ENCODE measurements around the gene NRDE2.
"Not testable (repeated sequence)": the region's sequence is repeated elsewhere in the genome, so short reads cannot be mapped to it uniquely, and the experiment has no call there.

NRDE2 gene

GRCh38 chr14:90341232-90341631 lies 9.5 kb upstream of the NRDE2 start:
- not testable (repeated sequence) for DNase-seq

GRCh38 chr14:90336985-90337384 lies 5.2 kb upstream of the NRDE2 start:
- DNase-seq: no peak

GRCh38 chr14:90336401-90336800 lies 4.7 kb upstream of the NRDE2 start:
- DNase-seq: no peak

GRCh38 chr14:90332271-90332584 lies 487 bp upstream of the NRDE2 start:
- DNase-seq: no peak

GRCh38 chr14:90330203-90331196 lies 1.2 kb downstream of the NRDE2 start:
- no peak for DNase-seq

- DNase-seq: no peak
Observed at GRCh38 chr14:90321891-90322290, 9.8 kb downstream of the NRDE2 start.

- no peak for DNase-seq
Observed at GRCh38 chr14:90319634-90320541, 11.9 kb downstream of the NRDE2 start.

GRCh38 chr14:90319173-90319572 lies 12.6 kb downstream of the NRDE2 start:
- no peak for DNase-seq

- no peak for DNase-seq
Observed at GRCh38 chr14:90318016-90318415, 13.7 kb downstream of the NRDE2 start.

GRCh38 chr14:90317286-90317685 lies 14.5 kb downstream of the NRDE2 start:
- DNase-seq: no peak

GRCh38 chr14:90308561-90308960 lies 23.2 kb downstream of the NRDE2 start:
- DNase-seq: no peak

GRCh38 chr14:90305176-90305601 lies 26.6 kb downstream of the NRDE2 start:
- DNase-seq: no peak

- DNase-seq: no peak
Observed at GRCh38 chr14:90304502-90304901, 27.2 kb downstream of the NRDE2 start.

GRCh38 chr14:90303473-90303872 lies 28.3 kb downstream of the NRDE2 start:
- no peak for DNase-seq

- DNase-seq: no peak
Observed at GRCh38 chr14:90302529-90303303, 29.0 kb downstream of the NRDE2 start.

GRCh38 chr14:90301668-90302090 lies 30.1 kb downstream of the NRDE2 start:
- DNase-seq: peak in 1 of 2 experiments; percentile 61

- DNase-seq: no peak
Observed at GRCh38 chr14:90301122-90301521, 30.6 kb downstream of the NRDE2 start.

GRCh38 chr14:90300611-90301047 lies 31.1 kb downstream of the NRDE2 start:
- peak in 1 of 2 experiments; percentile 19 for DNase-seq

GRCh38 chr14:90299408-90299807 lies 32.3 kb downstream of the NRDE2 start:
- DNase-seq: no peak

- DNase-seq: no peak
Observed at GRCh38 chr14:90297876-90298629, 33.7 kb downstream of the NRDE2 start.

GRCh38 chr14:90296641-90297040 lies 35.1 kb downstream of the NRDE2 start:
- no peak for DNase-seq
